HG03097 (cell line): ENCODE results near the gene CUL7.
"Not testable (repeated sequence)": the region's sequence is repeated elsewhere in the genome, so short reads cannot be mapped to it uniquely, and the experiment has no call there.

Experiments used
- ATAC-seq: cut with Tn5 transposase; IDR thresholded peaks from one replicate; pipeline ENCODE4 v1.9.1; 2021; ENCODE audit not compliant: unreplicated experiment, low FRiP score

CUL7 gene

DNA sequence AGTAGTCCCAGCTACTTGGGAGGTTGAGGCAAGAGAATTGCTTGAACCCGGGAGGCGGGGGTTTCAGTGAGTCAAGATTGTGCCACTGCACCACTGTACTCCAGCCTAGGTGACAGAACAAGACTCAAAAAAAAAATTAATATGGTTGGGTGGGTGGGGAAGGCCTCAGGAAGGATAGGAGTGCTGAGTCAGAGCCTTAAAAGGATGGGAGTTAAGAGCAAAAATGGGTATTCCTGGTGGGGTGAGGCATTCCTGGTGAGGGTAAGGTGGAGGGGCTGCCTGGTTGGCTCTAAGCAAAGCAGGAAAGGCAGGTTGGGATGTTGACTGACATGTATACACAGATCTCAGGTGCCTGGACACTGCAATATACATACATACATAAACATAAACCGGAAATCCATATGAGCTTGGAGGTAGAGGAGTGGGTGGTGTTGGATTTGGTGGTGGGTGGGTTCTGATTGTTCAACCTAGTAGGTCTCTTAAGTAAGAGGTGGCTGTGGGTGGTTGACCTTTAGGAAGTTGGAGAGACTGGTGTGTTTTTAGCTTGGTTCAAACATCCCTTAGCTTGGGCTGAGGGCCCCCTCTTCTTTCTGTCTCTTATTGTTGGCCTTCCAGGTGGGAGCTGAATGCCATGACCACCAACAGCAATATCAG, 33.5 kb downstream of the CUL7 start:
- no peak for ATAC-seq

- no peak for ATAC-seq
These were observed 34.5 kb downstream of the CUL7 start for GRCh38 chr6:43019152-43019551.

- ATAC-seq, result no peak
These were observed 36.7 kb downstream of the CUL7 start for GRCh38 chr6:43016943-43017334.

DNA sequence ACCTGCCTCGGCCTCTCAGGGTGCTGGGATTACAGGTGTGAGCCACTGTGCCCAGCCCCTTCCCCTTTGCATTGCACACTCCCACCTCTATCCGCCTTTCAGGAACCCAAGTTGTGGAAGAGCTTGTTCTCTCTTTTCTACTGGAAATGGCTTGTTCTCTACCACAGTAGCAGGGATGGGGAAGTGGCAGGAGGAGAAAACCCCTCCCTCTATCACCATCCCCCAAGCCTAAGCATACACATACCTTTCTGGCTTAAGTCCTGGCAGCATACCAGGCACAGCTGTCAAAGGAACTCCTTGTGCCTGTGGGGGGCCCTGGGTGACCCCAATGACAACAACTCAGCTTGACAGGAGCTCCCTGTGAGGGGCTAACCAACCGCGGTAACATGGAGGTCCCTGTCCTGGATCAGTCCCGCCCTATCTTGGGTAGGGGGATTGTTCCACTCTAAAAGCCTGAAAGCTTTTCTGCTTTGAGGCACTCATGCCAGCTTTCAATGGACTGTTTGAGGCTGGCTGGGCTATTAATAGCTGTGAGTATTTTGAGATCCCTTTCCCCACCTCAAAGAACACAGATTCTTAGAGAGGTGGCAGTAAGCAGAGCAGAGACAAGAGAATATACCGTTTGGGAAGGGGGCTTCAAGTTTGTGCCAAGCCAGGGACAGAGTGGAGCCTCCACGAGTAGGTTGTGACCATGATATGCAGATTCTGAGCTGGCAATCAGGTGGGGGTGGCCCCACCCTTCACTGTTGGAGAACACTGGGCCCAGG, 37.3 kb downstream of the CUL7 start:
- no peak for ATAC-seq

DNA sequence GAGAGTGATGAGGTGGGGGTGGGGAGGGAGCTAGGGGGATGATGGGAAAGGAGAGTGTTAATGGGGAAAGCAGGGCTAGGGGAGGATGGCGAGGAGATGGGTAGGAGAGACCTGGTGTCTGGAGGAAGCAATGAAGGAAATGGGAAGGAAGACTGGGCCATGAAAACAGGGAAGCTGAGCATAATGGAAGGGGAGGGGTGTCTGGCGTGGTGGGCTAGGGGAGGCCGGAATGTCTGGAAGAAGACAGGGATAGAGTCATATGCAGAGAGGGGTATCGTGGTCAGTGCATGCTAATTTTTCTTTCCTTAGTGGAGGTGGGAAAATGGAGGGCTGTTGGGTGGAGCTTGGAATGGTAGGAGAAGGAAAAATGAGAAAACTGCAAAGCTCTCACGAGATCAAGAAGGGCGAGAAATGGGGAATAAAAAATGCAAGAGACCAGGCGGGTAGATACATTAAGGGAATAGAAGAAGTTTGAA, 39.2 kb downstream of the CUL7 start:
- ATAC-seq, result no peak

DNA sequence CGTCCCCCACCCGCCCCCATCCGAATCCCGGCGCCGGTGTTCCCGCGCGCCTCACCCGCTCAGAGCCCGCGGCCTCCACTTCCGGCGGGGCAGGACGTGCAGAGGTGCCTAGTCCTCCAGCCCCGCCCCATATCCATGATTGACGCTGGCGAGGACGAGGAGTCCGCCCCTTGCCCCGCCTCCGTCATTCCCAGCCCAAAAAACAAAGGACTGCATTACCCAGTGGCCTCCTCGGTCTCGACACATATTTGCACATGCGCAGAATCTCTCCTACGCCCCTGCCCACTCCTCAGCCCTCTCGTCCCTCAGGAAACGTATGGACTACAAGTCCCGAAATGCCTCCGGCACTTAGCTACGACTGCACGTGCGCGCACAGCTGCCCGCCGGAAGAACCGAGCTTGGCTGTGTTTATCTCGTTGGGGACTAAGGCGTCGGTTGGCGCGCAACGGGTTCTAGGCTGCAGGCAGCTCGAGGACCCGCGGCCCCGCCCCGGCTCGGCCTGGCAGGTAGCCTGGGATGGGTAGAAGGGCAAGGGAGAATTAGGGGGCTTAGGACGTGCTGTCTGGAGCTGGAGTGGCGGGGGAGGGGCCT, 39.7 kb downstream of the CUL7 start, which contains the start of the genes KLHDC3 and MEA1:
Gene KLHDC3 (plus strand): TSS at position 407 of the 591 bp plus-strand sequence. CDS start 2,944 bp downstream, outside the sequence.
Gene MEA1 (minus strand): TSS at position 104 of the 591 bp plus-strand sequence. CDS start 133 bp downstream, outside the sequence.
- ATAC-seq, result peak; percentile 93

- no peak for ATAC-seq
These were observed 40.4 kb downstream of the CUL7 start for GRCh38 chr6:43013097-43013842.

DNA sequence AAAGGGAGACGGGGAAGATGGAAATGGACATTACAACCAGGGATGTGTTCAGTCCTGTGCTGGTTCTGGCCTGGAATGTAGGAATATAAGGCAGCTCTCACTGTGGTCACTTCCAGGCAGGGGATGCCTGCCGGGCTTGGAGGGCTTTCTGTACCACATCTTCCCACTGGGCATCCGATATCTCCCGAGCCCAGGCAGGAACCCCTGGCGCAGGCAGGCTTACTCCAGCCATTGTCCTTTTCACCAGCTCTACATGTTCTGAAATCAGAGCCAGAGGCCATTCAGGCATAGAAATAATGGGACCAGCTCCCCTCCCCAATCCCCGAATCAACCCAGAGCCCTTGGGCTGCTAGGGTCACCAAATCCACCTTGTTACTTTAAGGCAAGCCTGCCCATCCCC, 41.3 kb downstream of the CUL7 start:
- no peak for ATAC-seq

DNA sequence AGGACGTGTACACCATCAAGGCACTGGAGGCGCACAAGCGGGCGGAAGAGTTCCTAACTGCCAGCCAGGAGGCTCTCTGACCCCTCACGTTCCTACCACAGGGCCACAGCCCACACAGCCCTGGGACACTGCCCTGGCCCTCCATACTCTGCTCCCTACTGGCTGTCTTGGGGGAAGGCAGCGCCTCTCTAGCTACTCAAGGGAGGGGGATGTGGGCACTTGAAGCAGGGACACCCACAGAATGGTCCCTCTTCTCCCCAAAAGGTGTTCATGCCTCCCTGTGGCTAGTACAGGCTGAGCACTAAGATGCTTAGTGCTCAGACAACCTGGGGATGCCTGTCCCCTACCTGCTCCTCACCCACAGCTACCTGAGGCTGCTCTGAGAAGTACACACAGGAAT, 42.4 kb downstream of the CUL7 start:
- ATAC-seq, result no peak

GRCh38 chr6:43009124-43009523, 44.5 kb downstream of the CUL7 start:
- ATAC-seq, result no peak

- no peak for ATAC-seq
These were observed 46.5 kb downstream of the CUL7 start for GRCh38 chr6:43007126-43007525.

DNA sequence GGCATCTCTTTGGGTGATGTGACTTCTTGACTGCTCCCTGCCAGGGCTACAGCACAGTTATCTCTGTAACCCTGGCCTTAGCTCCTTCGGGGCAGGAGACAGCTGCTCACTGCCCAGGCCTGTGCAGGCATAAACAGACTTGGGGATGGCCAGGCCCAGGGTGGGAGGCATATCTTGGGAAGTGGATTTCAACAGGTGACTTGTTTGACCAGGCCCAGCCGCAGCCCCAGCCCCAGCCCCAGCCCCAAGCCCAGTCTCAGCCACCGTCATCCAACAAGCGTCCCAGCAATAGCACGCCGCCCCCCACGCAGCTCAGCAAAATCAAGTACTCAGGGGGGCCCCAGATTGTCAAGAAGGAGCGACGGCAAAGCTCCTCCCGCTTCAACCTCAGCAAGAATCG, 47.4 kb downstream of the CUL7 start:
- ATAC-seq, result no peak

DNA sequence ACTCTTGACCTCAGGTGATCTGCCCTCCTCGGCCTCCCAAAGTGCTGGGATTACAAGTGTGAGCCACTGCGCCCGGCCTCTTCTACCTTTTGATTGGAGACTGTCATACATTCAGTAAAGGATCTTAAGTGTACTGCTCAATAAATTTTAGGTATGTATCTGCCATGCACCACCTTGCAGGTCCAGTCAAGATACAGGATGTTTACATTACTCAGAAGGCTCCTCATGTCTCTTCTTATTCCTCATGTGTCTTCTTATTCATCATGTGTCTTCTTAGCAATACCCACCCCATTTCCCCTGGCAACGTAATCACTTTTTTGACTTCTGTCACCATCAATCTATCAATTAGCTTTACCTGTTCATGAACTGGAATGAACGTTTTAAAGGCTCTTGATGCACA, 47.8 kb downstream of the CUL7 start:
- ATAC-seq, result no peak

DNA sequence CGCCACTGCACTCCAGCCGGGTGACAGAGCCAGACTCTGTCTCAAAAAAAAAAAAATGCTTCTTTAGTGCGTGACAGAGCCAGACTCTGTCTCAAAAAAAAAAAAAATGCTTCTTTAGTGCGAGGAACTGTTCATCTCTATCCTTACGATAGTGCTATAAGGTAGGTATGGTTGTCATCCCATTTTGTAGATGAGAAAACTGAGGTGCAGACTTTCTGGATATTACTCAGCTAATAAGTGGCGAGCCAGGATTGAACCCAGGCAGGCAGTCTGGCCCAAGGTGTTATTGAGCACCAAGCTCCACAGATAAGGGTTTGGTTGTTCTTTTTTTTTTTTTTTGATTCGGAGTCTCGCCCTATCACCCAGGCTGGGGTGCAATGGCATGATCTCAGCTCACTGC, 51.8 kb downstream of the CUL7 start:
- ATAC-seq, result no peak

DNA sequence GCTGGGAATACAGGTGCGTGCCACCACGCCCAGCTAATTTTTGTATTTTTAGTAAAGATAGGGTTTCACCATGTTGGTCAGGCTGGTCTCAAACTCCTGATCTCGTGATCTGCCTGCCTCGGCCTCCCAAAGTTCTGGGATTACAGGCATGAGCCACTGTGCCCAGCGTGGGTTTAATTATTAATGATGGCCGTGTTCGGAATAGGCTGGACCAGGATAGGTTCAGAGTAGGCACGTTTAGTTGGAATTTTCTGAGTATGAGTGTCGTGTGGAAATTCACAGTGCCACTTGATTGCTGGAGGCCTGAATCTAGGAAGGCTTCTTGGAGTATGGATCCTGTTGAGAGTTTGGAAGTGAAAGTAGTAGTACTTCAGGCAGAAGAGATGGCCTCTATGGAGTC, 55.4 kb downstream of the CUL7 start:
- ATAC-seq, result not testable (repeated sequence)

- no peak for ATAC-seq
These were observed 57.1 kb downstream of the CUL7 start for GRCh38 chr6:42996513-42996912.

DNA sequence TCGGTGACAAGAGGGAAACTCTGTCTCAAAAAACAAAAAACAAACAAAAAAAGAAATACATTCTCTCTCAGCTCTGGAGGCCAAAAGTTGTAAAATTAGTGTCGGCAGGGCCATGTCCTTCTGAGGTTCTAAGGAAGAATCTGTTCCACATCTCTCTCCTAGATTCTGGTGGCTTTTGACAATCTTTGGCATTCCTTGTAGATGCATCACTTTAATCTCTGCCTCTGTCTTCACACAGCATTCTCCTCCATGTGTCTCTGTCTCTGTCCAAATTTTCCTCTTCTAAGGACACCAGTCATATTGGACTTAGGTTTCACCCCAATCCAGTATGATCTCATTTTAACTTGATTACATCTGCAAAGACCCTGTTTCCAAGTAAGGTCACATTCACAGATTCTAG, 60.2 kb downstream of the CUL7 start:
- ATAC-seq, result no peak

GRCh38 chr6:42989923-42990322, 63.7 kb downstream of the CUL7 start:
- no peak for ATAC-seq

- no peak for ATAC-seq
These were observed 65.1 kb downstream of the CUL7 start for GRCh38 chr6:42988486-42989020.
